ENCODE measurements around the gene GAB3.

GRCh38 chrX:154758696-154759095, 7.8 kb upstream of the GAB3 start:
- TF ChIP-seq EZH2 (IDR thresholded peaks at IDR 0.05) (no peak), POLR2AphosphoS5 (IDR thresholded peaks at IDR 0.05; ENCODE audit: borderline replicate concordance, low read depth, low read length) (no peak), FOXP2 (optimal IDR thresholded peaks at IDR 0.05; ENCODE audit: control extremely low read depth, extremely low read length, insufficient read depth) (no peak)
